Activated CD8-positive, alpha-beta T cell treated with anti-CD3 and anti-CD28 coated beads for 36 hours (primary cell): Measurements from ENCODE around the gene SLC25A43. TPM values are rescaled to one million over a fixed set of nuclear protein-coding genes. Genes with fewer than 3 reads are reported as not detected.
A peak's percentile ranks its signal among the peaks of the same experiment; 100 is the strongest.

Experiments used
- ATAC-seq: fragments of 200-7000 bp; cut with Tn5 transposase; one replicate; pipeline ENCODE4 v1.10.0; 2021; ENCODE audit warnings: mild to moderate bottlenecking, moderate library complexity
- CTCF ChIA-PET: fragments of 350-600 bp; sonication (Branson Sonifier 250); formaldehyde crosslinking; loops from one replicate; lab custom pipeline; 2021; ENCODE audit warnings: antibody characterized with exemption; lab: Charles Lee
- POLR2A ChIA-PET: fragments of 350-600 bp; sonication (Branson Sonifier 250); formaldehyde crosslinking; loops from one replicate; lab custom pipeline; 2021; ENCODE audit warnings: antibody characterized with exemption; lab: Charles Lee
- DNase-seq: peaks from one replicate; pipeline ENCODE4 v3.0.0-alpha.2; 2020
- H3K27ac Mint-ChIP-seq: one replicate; pipeline ENCODE4 v1.8.0; 2021; ENCODE audit warnings: mild to moderate bottlenecking, mixed read lengths
- H3K27me3 Mint-ChIP-seq: one replicate; pipeline ENCODE4 v1.8.0; 2021; ENCODE audit warnings: mixed read lengths
- H3K36me3 Mint-ChIP-seq: one replicate; pipeline ENCODE4 v1.8.0; 2021; ENCODE audit warnings: low read depth, mixed read lengths
- H3K4me1 Mint-ChIP-seq: one replicate; pipeline ENCODE4 v1.8.0; 2021; ENCODE audit warnings: low read depth, mixed read lengths
- H3K4me3 Mint-ChIP-seq: one replicate; pipeline ENCODE4 v1.8.0; 2021; ENCODE audit warnings: mild to moderate bottlenecking, moderate library complexity, mixed read lengths
- H3K9me3 Mint-ChIP-seq: one replicate; pipeline ENCODE4 v1.8.0; 2021; ENCODE audit warnings: mixed read lengths
- intact Hi-C: fragments of 100-400 bp; cut with micrococcal nuclease; formaldehyde crosslinking; loops from one replicate; pipeline ENCODE4 v1.10.0; 2022
- total RNA-seq, 2 experiments: library from RNA; stranded (reverse); gene quantifications; one replicate each; pipeline ENCODE4 v1.2.3, GENCODE V29; 2021
- TF ChIP-seq, protein P1 (sequence below): fragments of 200-600 bp; IDR thresholded peaks from one replicate; pipeline ENCODE4 v1.8.0; 2022; ENCODE audit warnings: antibody characterized with exemption, mild to moderate bottlenecking

SLC25A43 gene
- total RNA-seq, 2 experiments from 2014 or later = 5.3 to 5.6 TPM

DNA sequence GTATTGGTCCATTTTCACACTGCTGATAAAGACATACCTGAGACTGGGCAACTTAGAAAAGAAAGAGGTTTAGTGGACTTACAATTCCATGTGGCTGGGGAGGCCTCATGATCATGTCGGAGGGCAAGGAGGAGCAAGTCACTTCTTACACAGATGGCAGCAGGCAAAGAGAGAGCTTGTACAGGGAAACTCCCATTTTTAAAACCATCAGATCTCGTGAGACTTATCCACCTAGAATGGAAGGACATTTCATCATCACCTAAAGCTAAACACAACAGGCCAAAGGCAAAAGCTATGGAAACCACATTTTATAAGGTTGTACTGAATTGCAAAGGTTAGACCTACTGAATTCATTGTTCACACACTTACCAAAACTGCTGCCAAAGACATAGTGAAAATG, 6.0 kb upstream of the SLC25A43 start:
- Mint-ChIP-seq H3K36me3 (no peaks in the 10 kb centered on the region), H3K4me3 (no peak overlapping the region), H3K27me3 (no peaks in the 10 kb centered on the region), H3K9me3 (no peaks in the 10 kb centered on the region), H3K4me1 (peaks cover under 1% of the 10 kb centered on the region), H3K27ac (no peak overlapping the region)
- TF ChIP-seq, protein P1, sequence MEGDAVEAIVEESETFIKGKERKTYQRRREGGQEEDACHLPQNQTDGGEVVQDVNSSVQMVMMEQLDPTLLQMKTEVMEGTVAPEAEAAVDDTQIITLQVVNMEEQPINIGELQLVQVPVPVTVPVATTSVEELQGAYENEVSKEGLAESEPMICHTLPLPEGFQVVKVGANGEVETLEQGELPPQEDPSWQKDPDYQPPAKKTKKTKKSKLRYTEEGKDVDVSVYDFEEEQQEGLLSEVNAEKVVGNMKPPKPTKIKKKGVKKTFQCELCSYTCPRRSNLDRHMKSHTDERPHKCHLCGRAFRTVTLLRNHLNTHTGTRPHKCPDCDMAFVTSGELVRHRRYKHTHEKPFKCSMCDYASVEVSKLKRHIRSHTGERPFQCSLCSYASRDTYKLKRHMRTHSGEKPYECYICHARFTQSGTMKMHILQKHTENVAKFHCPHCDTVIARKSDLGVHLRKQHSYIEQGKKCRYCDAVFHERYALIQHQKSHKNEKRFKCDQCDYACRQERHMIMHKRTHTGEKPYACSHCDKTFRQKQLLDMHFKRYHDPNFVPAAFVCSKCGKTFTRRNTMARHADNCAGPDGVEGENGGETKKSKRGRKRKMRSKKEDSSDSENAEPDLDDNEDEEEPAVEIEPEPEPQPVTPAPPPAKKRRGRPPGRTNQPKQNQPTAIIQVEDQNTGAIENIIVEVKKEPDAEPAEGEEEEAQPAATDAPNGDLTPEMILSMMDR = no peak
- CTCF ChIA-PET = no interaction called here
- ATAC-seq (no peak), DNase-seq (no peak)
- intact Hi-C loops = no loop called here
- POLR2A ChIA-PET = no interaction called here

DNA sequence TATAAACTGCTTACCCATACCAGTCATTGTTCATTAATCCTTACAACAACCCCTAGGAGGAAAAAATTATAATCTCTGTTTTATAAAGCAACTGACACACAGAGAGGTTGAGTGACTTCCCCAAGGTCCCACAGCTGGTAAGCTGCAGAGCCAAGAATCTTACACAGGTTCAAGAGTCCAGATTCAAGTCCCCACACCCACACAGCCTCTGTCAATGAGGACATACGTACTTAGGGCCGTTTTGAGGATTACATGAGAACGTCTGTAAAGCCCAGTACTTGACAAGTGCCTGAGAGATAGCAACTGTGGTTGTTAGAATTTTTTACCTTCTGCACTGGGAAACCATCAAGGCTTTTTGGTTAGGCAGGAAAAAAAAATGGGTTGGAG, 556 bp upstream of the SLC25A43 start:
- TF ChIP-seq, protein P1 = no peak
- H3K9me3 Mint-ChIP-seq = no peaks in the 10 kb centered on the region
- intact Hi-C loops = no loop called here
- no peaks in the 10 kb centered on the region for H3K27me3 Mint-ChIP-seq
- DNase-seq (peak; percentile 4), ATAC-seq (no peak)
- H3K4me1 Mint-ChIP-seq = peaks cover 24% of the 10 kb centered on the region
- ChIA-PET CTCF (interaction anchor here (1.3 kb wide), 1 partner anchor 84 kb away, joined by 4 read pairs; no protein-coding TSS in a partner anchor), POLR2A (interaction anchor here (0.6 to 1.0 kb wide), 2 partner anchors 12 to 84 kb away, joined by 3 read pairs; no protein-coding TSS in a partner anchor)
- H3K4me3 Mint-ChIP-seq = peak overlapping the region; percentile 75
- H3K27ac Mint-ChIP-seq = peak overlapping the region; percentile 82
- H3K36me3 Mint-ChIP-seq = no peaks in the 10 kb centered on the region

DNA sequence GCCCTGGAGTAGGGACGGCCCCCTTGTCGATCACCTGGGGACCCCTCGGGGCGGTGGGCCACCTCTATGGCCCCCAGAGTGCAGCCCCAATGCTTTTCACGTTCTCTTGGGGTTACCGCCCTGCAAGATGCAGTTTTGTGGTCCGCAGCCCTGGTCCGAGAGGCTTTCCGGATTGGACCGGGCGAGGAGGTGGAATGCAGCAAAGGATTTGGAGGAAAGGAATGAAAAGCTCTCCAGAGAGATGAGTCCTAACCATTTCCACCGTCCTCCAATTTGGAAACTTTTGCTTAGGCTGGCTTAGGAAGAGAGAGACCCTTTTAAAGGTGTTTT, 601 bp downstream of the SLC25A43 start:
- POLR2A ChIA-PET = interaction anchor here (0.9 kb wide), 1 partner anchor 12 kb away, joined by 3 read pairs; no protein-coding TSS in a partner anchor

DNA sequence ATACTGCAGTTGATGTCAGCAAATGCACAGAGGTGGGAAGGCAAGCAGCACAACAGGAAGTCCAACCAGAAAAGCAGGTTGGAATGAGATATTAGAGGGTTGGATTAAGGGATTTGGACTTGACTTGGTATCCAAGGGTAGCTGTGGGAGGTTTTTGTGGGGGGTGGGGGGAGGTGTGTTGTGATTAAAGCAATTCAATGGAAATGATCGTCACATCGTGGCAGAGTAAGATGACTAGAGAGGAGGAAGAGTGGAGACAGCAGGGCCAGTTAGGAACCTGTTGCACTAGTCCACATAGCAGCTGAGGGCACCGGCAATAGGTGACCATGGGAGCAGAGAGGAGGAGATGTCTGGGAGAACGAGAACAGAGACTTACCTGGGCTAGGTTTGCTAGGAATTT, 2.4 kb downstream of the SLC25A43 start:
- TF ChIP-seq, protein P1 = no peak
- intact Hi-C loops = no loop called here
- CTCF ChIA-PET = no interaction called here
- Mint-ChIP-seq H3K27me3 (no peaks in the 10 kb centered on the region), H3K27ac (no peak overlapping the region), H3K4me3 (no peak overlapping the region), H3K9me3 (no peaks in the 10 kb centered on the region), H3K4me1 (peaks cover 24% of the 10 kb centered on the region), H3K36me3 (no peaks in the 10 kb centered on the region)
- POLR2A ChIA-PET = no interaction called here
- DNase-seq (no peak), ATAC-seq (no peak)

More for the DNA sequence above, 601 bp downstream of the SLC25A43 start:
- Mint-ChIP-seq H3K4me3 (peak overlapping the region; percentile 71), H3K27me3 (no peaks in the 10 kb centered on the region), H3K9me3 (no peaks in the 10 kb centered on the region), H3K36me3 (no peaks in the 10 kb centered on the region), H3K4me1 (peaks cover 24% of the 10 kb centered on the region), H3K27ac (peak overlapping the region; percentile 11)
- DNase-seq = no peak
- intact Hi-C loops = no loop called here
- CTCF ChIA-PET = no interaction called here
- TF ChIP-seq, protein P1 = no peak
- ATAC-seq = no peak

DNA sequence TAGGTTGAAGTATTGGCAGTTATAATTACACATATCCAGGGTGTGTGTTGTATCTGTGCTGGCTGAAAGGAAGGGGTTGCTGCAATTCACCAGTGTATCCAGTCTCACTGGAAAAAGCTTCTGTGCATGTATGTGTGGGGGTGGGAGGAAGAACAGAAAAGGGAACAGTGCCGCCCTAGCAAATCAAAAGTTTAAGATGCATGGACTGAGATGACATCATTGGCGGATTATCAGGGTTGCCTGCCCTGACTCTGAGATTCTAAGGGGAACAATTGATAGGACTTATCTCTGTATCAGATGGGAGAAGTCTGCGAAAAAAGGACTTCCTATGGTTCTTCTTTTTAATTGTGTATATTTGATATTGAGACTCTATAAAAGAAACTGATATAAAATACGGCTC, 3.5 kb downstream of the SLC25A43 start:
- Mint-ChIP-seq H3K4me1 (peaks cover 24% of the 10 kb centered on the region), H3K4me3 (no peak overlapping the region), H3K27ac (no peak overlapping the region), H3K36me3 (no peaks in the 10 kb centered on the region), H3K27me3 (no peaks in the 10 kb centered on the region), H3K9me3 (no peaks in the 10 kb centered on the region)
- DNase-seq (no peak), ATAC-seq (no peak)
- intact Hi-C loops = no loop called here
- ChIA-PET CTCF (no interaction called here), POLR2A (no interaction called here)
- TF ChIP-seq, protein P1 = no peak
